Tibial nerve (tissue), 3 donors: ENCODE measurements around the gene DNAJC13.

ENCODE experiments used
- CTCF ChIP-seq, 5 experiments: fragments of 200-600 bp in 3 of 5; fragments of 450-650 bp in 2 of 5; sonication (generic) in 3 of 5; IDR thresholded peaks; one replicate each; pipeline ENCODE4 v1.5.1; 2016 to 2019; ENCODE audit warnings: antibody characterized with exemption in 5 of 5, mild to moderate bottlenecking in 3 of 5, moderate library complexity in 2 of 5
- POLR2A ChIP-seq, 2 donors: fragments of 450-650 bp; IDR thresholded peaks; one replicate each; pipeline ENCODE4 v1.6.1; 2017; ENCODE audit warnings: antibody characterized with exemption in 2 of 2, mild to moderate bottlenecking in 2 of 2, moderate library complexity in 2 of 2

GRCh38 chr3:132545471-132545870 is 128.2 kb downstream of the DNAJC13 start:
- no peak for TF ChIP-seq CTCF (IDR thresholded peaks at IDR 0.05)
- no peak for TF ChIP-seq POLR2A (IDR thresholded peaks at IDR 0.05)
